Daoy (cell line): Measurements from ENCODE around the gene AKR1D1. TPM values are rescaled to one million over a fixed set of nuclear protein-coding genes. Genes with fewer than 3 reads are reported as not detected.
"Not testable (repeated sequence)": the region's sequence is repeated elsewhere in the genome, so short reads cannot be mapped to it uniquely, and the experiment has no call there.

ENCODE experiments used
- DNase-seq: peaks from one replicate; pipeline ENCODE4 v3.0.0-alpha.2; 2015; ENCODE audit warnings: low read depth
- total RNA-seq: library from RNA; depleted of rRNA; stranded (reverse); fragments of >200 nt; shearing (Covaris generic); gene quantifications from 2 replicates; pipeline ENCODE4 v1.2.3, GENCODE V29; 2014

The AKR1D1 gene
- total RNA-seq, 1 experiment from 2014 or later = not detected

DNA sequence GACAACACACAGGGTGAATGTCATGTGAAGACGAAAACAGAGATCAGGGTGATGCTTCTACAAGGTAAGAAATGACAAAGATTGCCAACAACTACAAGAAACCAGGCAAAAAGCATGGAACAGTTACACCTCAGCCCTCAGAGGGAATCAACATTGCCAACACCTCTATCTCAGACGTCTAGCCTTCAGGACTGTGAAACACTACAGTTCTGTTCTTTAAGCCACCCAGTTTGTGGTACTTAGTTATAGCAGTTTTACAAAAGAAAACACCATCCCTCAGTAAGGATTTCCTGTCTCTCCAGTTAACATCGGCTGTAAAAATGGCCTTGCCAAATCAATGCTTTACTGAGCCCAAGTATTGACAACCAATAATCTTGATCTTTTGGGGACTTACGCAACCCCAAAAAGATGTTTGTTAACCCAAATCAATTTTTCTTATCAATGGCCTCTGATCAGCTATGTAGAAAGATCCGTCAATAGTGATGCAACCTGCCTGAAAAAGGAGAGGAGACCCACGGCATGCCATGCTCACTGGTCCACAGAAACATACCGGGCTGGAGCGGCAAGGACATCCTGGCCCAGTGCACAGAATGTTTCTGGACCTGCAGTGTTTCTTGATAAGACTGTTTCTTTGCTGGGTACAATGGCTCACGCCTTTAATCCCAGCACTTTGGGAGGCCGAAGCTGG is 44.0 kb downstream of the AKR1D1 start:
- DNase-seq = no peak

DNA sequence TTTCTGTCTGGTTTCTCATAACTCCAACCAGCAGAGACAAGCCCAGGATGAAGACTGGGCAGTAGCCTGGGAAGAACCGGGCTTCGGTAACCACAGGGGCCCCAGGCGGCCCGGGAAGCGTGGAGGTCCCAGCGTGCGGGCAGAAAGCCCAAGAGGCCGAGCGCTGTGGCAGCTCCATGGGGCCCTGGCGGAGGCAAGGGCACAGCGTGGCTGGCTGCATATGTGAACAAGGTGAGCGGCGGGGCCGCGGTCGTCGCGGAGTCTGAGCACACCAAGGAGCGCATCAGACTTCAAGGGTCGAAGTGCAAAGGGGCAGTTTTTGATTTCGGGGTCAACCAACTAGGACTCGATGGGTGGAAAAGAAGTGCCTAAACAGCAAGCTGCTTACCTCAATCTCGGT is 45.9 kb downstream of the AKR1D1 start:
- DNase-seq = no peak

DNA sequence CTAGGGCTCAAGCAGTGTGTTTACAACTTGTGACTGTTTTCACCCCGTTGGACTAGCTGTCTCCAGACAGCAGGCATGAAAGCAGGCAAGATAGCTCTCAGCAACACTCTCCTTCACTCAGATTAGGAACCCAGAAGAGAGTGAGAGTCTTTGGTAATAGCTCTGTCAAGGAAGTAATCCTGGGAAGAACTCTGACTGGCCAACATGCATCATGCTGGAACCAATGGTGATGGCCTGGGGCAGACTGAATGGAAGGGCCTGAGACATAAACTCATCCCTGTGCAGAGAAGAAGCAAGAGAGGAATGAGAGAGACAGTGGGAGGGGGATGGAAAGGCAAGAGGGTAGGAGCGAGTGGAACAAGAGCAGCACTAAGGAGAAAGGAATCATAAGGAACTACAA is 48.9 kb downstream of the AKR1D1 start:
- DNase-seq = peak; percentile 58

- DNase-seq = peak; percentile 68
Observed at GRCh38 chr7:138125598-138126111, 49.4 kb downstream of the AKR1D1 start.

DNA sequence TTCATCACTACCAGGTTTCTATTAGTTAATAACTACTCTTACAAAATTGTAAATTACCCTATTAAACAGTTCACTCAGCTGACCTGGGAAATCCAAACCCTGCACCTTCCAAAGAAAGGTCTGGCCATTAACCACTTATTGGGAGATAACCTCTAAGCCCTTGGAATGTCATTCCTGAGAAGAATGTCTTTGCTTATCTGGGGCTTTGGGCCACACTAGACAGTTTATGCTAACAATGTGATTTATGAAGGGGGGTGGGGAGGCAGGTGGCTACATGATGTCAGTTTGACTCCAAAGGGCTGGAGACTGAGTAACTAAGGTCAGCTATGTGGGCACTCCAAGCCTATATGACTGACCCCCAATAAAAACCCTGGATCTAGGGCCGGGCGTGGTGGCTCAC is 50.7 kb downstream of the AKR1D1 start:
- no peak for DNase-seq

GRCh38 chr7:138127996-138128395 is 51.7 kb downstream of the AKR1D1 start:
- DNase-seq = no peak

DNA sequence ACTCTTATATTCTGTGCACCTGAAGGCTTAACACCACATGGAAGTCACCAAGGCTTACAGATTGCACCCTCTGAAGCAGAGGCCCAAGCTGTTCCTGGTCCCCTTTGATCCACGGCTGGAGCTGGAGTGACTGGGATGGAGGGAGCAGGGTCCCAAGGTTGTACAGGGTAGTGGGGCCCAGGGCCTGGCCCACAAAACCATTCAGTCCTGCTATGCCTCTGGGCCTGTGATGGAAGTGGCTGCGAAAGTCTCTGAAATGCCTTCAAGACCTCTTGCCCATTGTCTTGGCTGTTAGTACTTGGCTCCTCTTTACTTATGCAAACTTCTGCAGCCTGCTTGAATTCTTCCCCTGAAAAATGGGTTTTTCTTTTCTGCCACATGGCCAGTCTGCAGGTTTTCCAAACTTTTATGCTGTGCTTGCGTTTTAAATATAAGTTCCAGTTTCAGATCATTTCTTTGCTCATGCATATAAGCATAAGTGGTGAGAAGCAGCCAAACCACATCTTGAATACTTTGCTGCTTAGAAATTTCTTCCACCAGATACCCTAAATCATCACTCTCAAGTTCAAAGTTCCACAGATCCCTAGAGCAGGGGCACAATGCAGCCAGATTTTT is 53.4 kb downstream of the AKR1D1 start:
- DNase-seq = no peak

DNA sequence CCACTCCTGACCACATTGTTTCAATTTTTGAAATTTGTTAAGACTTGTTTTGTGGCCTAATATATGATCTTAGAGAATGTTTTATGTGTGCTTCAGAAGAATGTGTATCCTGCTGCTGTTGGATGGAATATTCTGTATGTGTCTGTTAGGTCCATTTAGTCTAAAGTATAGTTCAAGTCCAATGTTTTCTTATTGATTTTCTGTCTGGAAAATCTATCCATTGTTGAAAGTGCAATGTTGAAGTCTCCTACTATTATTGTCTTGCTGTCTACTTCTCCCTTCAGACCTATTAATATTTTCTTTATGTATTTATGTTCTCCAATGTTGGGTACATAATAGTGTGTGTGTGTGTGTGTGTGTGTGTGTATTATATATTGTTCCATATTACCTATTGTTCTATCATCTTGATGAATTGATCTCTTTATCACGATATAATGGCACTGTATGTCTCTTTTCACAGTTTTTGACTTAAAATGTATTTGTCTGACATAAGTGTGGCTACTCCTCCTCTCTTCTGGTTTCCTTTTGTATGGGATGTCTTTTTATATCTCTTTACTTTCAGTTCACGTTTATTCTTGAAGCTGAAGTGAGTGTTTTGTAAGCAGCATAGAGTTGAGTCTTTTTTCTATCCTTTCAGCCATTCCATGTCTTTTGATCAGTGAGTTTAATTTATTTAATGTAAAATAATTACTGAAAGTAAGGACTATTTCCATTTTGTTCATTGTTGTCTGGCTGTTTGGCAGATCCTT is 61.3 kb downstream of the AKR1D1 start:
- no peak for DNase-seq

DNA sequence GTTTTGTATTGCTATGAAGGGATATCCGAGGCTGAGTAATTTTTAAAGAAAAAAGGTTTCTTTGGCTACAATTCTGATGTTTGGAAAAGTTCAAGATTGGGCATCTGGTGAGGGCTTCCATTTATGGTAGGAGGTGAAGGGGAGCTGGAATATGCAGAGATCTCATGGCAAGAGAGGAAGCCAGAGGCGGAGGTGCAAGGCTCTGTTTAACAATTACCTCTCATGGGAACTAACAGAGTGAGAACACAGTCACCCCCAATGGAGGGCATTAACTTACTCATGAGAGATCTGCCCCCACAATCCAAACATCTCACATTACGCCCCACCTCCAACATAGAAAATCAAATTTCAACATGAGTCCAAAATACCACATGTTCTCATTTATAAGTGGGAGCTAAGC is 62.0 kb downstream of the AKR1D1 start:
- DNase-seq = no peak

- no peak for DNase-seq
Observed at GRCh38 chr7:138142583-138143201, 66.4 kb downstream of the AKR1D1 start.

DNA sequence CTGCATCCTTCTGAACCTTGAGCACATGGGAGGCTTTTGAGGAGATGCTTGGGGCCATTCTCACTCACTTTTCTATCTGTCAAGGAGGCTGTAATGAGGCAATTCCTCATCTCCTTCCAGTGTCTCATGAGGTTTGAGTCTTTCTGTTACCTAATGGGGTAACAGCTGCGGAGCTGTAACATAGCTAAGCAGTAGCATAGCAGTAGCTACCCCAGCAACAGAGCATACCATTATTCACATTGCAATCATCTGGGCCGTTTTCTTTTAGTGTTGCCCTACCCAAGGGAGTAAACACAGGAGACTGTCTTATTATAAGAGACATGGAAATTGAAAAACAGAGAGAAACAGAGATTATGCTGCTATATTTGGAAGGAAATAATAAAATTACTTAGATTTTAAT is 68.7 kb downstream of the AKR1D1 start:
- DNase-seq = no peak

DNA sequence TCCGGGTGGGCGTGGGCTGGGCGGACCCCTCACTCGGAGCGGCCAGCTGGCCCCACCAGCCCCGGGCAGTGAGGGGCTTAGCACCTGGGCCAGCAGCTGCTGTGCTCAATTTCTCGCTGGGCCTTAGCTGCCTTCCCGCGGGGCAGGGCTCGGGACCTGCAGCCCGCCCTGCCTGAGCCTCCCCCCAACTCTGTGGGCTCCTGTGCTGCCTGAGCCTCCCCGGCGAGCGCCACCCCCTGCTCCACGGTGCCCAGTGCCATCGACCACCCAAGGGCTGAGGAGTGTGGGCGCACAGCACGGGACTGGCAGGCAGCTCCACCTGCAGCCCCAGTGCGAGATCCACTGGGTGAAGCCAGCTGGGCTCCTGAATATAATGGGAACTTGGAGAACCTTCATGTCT is 70.0 kb downstream of the AKR1D1 start:
- not testable (repeated sequence) for DNase-seq

GRCh38 chr7:138146757-138147734 is 70.8 kb downstream of the AKR1D1 start:
- DNase-seq = peak; percentile 19

GRCh38 chr7:138151731-138152577 is 75.7 kb downstream of the AKR1D1 start:
- peak; percentile 6 for DNase-seq

DNA sequence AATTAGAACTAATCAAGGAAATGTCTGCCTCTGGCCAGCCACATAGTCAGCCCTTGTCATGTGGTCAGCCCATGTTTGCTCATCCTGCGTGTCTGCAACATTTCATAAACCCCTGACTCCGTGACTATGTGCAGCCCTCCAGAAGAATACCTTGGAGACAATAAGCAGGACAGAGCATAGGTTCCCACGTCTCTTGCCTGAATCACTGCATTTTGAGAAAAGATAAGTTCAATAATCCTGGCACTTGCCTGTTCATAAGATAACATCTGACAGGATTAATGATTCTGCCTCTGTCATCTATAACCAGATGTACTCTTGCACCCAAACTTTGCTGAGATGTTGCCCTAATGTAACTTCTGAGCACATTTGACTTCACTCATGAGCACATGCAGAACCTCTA is 78.4 kb downstream of the AKR1D1 start:
- no peak for DNase-seq

DNA sequence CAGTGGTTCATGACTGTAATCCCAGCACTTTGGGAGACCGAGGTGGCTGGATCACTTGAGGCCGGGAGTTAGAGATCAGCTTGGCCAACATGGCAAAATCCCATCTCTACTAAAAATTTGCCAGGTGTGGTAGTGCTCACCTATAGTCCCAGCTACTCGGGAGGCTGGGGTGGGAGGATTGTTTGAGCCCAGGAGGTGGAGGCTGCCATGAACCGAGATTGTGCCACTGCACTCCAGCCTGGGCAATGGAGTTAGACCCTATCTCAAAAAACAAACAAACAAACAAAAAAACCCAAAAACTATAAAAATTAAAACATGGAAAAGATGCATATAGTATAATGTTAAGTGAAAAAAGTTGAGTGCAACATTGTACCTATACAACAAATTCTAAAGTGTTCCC is 81.4 kb downstream of the AKR1D1 start:
- DNase-seq = no peak

- no peak for DNase-seq
Observed at GRCh38 chr7:138158739-138159528, 82.7 kb downstream of the AKR1D1 start.

DNA sequence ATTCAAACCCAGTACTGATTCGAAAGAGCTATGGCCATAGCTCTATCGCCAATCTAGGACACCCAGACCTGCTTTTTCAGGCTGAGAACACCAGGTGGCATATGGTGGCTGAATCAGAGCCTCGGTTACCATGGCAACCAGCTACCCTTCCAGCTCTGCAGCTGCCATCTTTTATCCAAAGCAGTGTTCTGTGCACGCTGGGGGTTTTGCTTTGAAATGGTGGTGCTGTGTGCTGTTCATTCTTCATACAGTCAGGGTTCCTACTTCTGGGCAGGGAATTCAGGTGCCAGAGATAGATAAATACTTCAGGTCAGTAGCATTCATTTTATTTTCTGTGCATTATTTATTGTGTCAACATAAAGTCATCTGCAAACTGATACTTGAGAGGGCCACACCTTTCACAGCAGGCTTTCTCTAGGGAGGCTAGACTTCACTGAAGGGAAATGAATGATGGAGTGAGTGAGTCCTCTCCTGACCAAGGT is 85.4 kb downstream of the AKR1D1 start:
- DNase-seq = peak; percentile 87

DNA sequence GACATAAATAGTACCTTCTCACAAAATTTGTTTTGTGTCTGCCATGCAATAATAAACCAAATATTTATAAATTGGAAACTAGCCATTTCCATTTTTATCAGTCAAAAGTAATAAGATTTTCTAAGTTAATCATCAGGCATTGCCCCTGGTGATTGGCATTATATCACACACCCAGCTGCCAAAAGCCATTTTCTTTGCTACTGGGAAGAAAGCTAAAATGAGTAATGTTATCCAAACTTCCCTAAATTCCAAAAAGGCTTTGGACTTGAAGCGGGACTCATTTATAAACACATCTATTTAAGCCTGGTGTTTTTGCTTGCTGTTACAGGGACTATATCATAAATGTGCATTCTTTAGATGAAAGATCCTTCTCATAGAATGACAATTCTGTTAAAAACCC is 86.0 kb downstream of the AKR1D1 start:
- DNase-seq = no peak
